ENCODE measurements around the gene IL20RA. TPM values are rescaled to one million over a fixed set of nuclear protein-coding genes. Genes with fewer than 3 reads are reported as not detected.

IL20RA gene
- total and polyA plus RNA-seq, 2 of the 8 experiments (the other 6 are each of a cell fraction or from before 2014, with no cell fraction given): 1.3 to 1.7 TPM

GRCh38 chr6:137044366-137045221 is at the start of gene IL20RA (continued):
- TF ChIP-seq, protein P1, sequence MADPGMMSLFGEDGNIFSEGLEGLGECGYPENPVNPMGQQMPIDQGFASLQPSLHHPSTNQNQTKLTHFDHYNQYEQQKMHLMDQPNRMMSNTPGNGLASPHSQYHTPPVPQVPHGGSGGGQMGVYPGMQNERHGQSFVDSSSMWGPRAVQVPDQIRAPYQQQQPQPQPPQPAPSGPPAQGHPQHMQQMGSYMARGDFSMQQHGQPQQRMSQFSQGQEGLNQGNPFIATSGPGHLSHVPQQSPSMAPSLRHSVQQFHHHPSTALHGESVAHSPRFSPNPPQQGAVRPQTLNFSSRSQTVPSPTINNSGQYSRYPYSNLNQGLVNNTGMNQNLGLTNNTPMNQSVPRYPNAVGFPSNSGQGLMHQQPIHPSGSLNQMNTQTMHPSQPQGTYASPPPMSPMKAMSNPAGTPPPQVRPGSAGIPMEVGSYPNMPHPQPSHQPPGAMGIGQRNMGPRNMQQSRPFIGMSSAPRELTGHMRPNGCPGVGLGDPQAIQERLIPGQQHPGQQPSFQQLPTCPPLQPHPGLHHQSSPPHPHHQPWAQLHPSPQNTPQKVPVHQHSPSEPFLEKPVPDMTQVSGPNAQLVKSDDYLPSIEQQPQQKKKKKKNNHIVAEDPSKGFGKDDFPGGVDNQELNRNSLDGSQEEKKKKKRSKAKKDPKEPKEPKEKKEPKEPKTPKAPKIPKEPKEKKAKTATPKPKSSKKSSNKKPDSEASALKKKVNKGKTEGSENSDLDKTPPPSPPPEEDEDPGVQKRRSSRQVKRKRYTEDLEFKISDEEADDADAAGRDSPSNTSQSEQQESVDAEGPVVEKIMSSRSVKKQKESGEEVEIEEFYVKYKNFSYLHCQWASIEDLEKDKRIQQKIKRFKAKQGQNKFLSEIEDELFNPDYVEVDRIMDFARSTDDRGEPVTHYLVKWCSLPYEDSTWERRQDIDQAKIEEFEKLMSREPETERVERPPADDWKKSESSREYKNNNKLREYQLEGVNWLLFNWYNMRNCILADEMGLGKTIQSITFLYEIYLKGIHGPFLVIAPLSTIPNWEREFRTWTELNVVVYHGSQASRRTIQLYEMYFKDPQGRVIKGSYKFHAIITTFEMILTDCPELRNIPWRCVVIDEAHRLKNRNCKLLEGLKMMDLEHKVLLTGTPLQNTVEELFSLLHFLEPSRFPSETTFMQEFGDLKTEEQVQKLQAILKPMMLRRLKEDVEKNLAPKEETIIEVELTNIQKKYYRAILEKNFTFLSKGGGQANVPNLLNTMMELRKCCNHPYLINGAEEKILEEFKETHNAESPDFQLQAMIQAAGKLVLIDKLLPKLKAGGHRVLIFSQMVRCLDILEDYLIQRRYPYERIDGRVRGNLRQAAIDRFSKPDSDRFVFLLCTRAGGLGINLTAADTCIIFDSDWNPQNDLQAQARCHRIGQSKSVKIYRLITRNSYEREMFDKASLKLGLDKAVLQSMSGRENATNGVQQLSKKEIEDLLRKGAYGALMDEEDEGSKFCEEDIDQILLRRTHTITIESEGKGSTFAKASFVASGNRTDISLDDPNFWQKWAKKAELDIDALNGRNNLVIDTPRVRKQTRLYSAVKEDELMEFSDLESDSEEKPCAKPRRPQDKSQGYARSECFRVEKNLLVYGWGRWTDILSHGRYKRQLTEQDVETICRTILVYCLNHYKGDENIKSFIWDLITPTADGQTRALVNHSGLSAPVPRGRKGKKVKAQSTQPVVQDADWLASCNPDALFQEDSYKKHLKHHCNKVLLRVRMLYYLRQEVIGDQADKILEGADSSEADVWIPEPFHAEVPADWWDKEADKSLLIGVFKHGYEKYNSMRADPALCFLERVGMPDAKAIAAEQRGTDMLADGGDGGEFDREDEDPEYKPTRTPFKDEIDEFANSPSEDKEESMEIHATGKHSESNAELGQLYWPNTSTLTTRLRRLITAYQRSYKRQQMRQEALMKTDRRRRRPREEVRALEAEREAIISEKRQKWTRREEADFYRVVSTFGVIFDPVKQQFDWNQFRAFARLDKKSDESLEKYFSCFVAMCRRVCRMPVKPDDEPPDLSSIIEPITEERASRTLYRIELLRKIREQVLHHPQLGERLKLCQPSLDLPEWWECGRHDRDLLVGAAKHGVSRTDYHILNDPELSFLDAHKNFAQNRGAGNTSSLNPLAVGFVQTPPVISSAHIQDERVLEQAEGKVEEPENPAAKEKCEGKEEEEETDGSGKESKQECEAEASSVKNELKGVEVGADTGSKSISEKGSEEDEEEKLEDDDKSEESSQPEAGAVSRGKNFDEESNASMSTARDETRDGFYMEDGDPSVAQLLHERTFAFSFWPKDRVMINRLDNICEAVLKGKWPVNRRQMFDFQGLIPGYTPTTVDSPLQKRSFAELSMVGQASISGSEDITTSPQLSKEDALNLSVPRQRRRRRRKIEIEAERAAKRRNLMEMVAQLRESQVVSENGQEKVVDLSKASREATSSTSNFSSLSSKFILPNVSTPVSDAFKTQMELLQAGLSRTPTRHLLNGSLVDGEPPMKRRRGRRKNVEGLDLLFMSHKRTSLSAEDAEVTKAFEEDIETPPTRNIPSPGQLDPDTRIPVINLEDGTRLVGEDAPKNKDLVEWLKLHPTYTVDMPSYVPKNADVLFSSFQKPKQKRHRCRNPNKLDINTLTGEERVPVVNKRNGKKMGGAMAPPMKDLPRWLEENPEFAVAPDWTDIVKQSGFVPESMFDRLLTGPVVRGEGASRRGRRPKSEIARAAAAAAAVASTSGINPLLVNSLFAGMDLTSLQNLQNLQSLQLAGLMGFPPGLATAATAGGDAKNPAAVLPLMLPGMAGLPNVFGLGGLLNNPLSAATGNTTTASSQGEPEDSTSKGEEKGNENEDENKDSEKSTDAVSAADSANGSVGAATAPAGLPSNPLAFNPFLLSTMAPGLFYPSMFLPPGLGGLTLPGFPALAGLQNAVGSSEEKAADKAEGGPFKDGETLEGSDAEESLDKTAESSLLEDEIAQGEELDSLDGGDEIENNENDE (IDR thresholded peaks at IDR 0.05; ENCODE audit: insufficient replicate concordance, low read length): no peak
- TF ChIP-seq EP300 (IDR thresholded peaks at IDR 0.05; ENCODE audit: borderline replicate concordance in 1 of 2, low read depth in 2 of 2, low read length in 2 of 2): 0 out of 3 replicates have a peak, but pooled peaks of 1 of the 2 experiments have one; percentile 29
- peak; percentile 48 for TF ChIP-seq RNF2 (IDR thresholded peaks at IDR 0.05; ENCODE audit: borderline replicate concordance, low read depth, low read length, missing control alignments, poor library complexity, severe bottlenecking)
- TF ChIP-seq MAX (IDR thresholded peaks at IDR 0.05): 0 out of 2 replicates have a peak, but pooled peaks have one; percentile 36
- peak; percentile 57 for TF ChIP-seq TAF7 (optimal IDR thresholded peaks at IDR 0.05; ENCODE audit: borderline replicate concordance, low read depth, low read length)
- TF ChIP-seq BCL11A (IDR thresholded peaks at IDR 0.05; ENCODE audit: low read depth in 2 of 2, low read length in 2 of 2): no peak
- no peak for TF ChIP-seq CBX5 (IDR thresholded peaks at IDR 0.05; ENCODE audit: low read depth, low read length)
- TF ChIP-seq SRF (IDR thresholded peaks at IDR 0.05; ENCODE audit: low read depth, low read length): no peak
